Tibial nerve (tissue), 4 donors: ENCODE data around the gene WASF2. TPM values are rescaled to one million over a fixed set of nuclear protein-coding genes. Genes with fewer than 3 reads are reported as not detected.

Experiments used
- DNase-seq, 2 donors: peaks; one replicate each; pipeline ENCODE4 v3.0.0-alpha.2; 2019; ENCODE audit warnings: low spot score in 2 of 2
- H3K27ac ChIP-seq, 4 donors: fragments of 200-600 bp; sonication (generic) in 3 of 4; one replicate each; pipeline ENCODE4 v1.5.1; 2017 to 2019; ENCODE audit warnings: mild to moderate bottlenecking in 1 of 4
- H3K27me3 ChIP-seq, 2 donors: fragments of 200-600 bp; sonication (generic) in 1 of 2; one replicate each; pipeline versions ENCODE4 v1.5.1 to v1.6.0; 2017 to 2019
- H3K36me3 ChIP-seq, 3 donors: fragments of 200-600 bp; sonication (generic); one replicate each; pipeline ENCODE4 v1.5.1; 2018 to 2019
- H3K4me1 ChIP-seq, 4 donors: fragments of 200-600 bp; sonication (generic) in 3 of 4; one replicate each; pipeline ENCODE4 v1.5.1; 2017 to 2019
- H3K4me3 ChIP-seq, 4 donors: fragments of 200-600 bp; sonication (generic) in 3 of 4; one replicate each; pipeline ENCODE4 v1.5.1; 2017 to 2019; ENCODE audit warnings: mild to moderate bottlenecking in 1 of 4, moderate library complexity in 1 of 4
- H3K9me3 ChIP-seq, 4 donors: fragments of 200-600 bp; sonication (generic) in 3 of 4; one replicate each; pipeline ENCODE4 v1.5.1; 2017 to 2019
- EP300 ChIP-seq, 2 donors: sonication (generic); formaldehyde crosslinking; IDR thresholded peaks; one replicate each; pipeline ENCODE4 v1.6.1; 2017; ENCODE audit warnings: antibody characterized with exemption in 2 of 2, mild to moderate bottlenecking in 1 of 2
- POLR2A ChIP-seq, 2 donors: fragments of 450-650 bp; IDR thresholded peaks; one replicate each; pipeline ENCODE4 v1.6.1; 2017; ENCODE audit warnings: antibody characterized with exemption in 2 of 2, mild to moderate bottlenecking in 2 of 2, moderate library complexity in 2 of 2
- WGBS, 2 donors: methylation state at CpG; one replicate each; pipeline ENCODE4 v1.1.5; 2018; 5-methylcytosine and 5-hydroxymethylcytosine counted together
- total RNA-seq, 4 donors: library from RNA; depleted of rRNA; stranded (reverse); fragments of >200 nt; gene quantifications; one replicate each; pipeline ENCODE4 v1.1.0, GENCODE V29; 2016
- TF ChIP-seq, protein P1 (sequence below), 5 experiments: fragments of 200-600 bp in 3 of 5; fragments of 450-650 bp in 2 of 5; sonication (generic) in 3 of 5; IDR thresholded peaks; one replicate each; pipeline ENCODE4 v1.5.1; 2016 to 2019; ENCODE audit warnings: antibody characterized with exemption in 5 of 5, mild to moderate bottlenecking in 3 of 5, moderate library complexity in 2 of 5

The WASF2 gene
- total RNA-seq, 4 donors from 2014 or later: 74.9 to 95.9 (median 83.4) TPM

GRCh38 chr1:27381969-27382762 is 107.8 kb downstream of the WASF2 start:
- WGBS, 2 donors: 77 to 85% methylated on average over 17 to 18 of the region's 18 CpGs
- Histone ChIP-seq H3K27ac (no peak overlapping the region), H3K4me1 (peaks cover 0 to 25% (median 9%) of the 10 kb centered on the region in 4 donors), H3K4me3 (no peak overlapping the region), H3K9me3 (no peaks in the 10 kb centered on the region), H3K27me3 (peaks cover 0 to 6% of the 10 kb centered on the region in 2 donors), H3K36me3 (no peaks in the 10 kb centered on the region)
- TF ChIP-seq, protein P1, sequence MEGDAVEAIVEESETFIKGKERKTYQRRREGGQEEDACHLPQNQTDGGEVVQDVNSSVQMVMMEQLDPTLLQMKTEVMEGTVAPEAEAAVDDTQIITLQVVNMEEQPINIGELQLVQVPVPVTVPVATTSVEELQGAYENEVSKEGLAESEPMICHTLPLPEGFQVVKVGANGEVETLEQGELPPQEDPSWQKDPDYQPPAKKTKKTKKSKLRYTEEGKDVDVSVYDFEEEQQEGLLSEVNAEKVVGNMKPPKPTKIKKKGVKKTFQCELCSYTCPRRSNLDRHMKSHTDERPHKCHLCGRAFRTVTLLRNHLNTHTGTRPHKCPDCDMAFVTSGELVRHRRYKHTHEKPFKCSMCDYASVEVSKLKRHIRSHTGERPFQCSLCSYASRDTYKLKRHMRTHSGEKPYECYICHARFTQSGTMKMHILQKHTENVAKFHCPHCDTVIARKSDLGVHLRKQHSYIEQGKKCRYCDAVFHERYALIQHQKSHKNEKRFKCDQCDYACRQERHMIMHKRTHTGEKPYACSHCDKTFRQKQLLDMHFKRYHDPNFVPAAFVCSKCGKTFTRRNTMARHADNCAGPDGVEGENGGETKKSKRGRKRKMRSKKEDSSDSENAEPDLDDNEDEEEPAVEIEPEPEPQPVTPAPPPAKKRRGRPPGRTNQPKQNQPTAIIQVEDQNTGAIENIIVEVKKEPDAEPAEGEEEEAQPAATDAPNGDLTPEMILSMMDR (IDR thresholded peaks at IDR 0.05): no peak
- TF ChIP-seq EP300 (IDR thresholded peaks at IDR 0.05) (no peak), POLR2A (IDR thresholded peaks at IDR 0.05) (no peak)
- DNase-seq: no peak

- no peak for DNase-seq
- Histone ChIP-seq H3K9me3 (no peaks in the 10 kb centered on the region), H3K27me3 (peaks cover 0 to 6% of the 10 kb centered on the region in 2 donors), H3K36me3 (no peaks in the 10 kb centered on the region), H3K27ac (peak overlapping the region in 1 of 4 donors; percentile 29), H3K4me1 (peaks cover 0 to 25% (median 9%) of the 10 kb centered on the region in 4 donors), H3K4me3 (no peak overlapping the region)
- TF ChIP-seq POLR2A (IDR thresholded peaks at IDR 0.05): no peak
- TF ChIP-seq EP300 (IDR thresholded peaks at IDR 0.05): no peak
- TF ChIP-seq, protein P1 (IDR thresholded peaks at IDR 0.05): no peak
- WGBS, 2 donors: 55 to 61% methylated on average over 12 of the region's 12 CpGs
These were observed 108.9 kb downstream of the WASF2 start for GRCh38 chr1:27380766-27381733.

GRCh38 chr1:27380224-27380623 is 109.7 kb downstream of the WASF2 start:
- Histone ChIP-seq H3K9me3 (no peaks in the 10 kb centered on the region), H3K27ac (peak overlapping the region in 1 of 4 donors; percentile 29), H3K36me3 (no peaks in the 10 kb centered on the region), H3K4me1 (peaks cover 0 to 25% (median 9%) of the 10 kb centered on the region in 4 donors), H3K27me3 (peaks cover 0 to 6% of the 10 kb centered on the region in 2 donors), H3K4me3 (no peak overlapping the region)
- no peak for DNase-seq
- TF ChIP-seq POLR2A (IDR thresholded peaks at IDR 0.05) (no peak), EP300 (IDR thresholded peaks at IDR 0.05) (no peak)
- TF ChIP-seq, protein P1 (IDR thresholded peaks at IDR 0.05): no peak
- WGBS, 2 donors: 71 to 85% methylated on average over 4 of the region's 4 CpGs

DNA sequence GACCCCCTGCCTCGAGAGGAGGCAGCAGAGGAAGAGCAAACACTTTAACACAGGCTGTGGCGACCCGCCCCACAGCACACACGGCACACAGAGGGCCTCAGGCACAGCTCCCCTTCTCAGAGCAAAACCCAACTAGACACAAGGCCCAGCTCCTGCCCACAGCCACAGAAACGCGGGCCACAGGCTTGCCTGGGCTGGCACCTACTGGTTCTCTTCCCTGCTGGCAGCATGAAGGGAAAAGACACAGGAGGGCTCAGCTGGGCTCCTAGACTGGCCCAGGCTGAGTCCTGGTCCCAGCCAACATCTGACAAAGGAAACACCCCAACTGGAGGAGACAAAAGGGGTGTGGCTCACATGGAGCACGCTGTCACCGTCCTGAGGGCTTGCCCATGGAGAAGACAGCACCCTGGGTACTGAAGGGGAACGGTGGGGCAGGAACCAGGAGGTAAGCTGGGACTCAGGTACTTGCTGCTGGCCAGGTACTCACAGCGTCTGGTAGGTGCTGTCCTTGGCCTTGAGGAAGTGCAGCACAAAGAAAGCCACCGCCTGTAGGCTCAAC is 110.3 kb downstream of the WASF2 start:
- Histone ChIP-seq H3K4me1 (peaks cover 0 to 25% (median 9%) of the 10 kb centered on the region in 4 donors), H3K9me3 (no peaks in the 10 kb centered on the region), H3K4me3 (no peak overlapping the region), H3K36me3 (no peaks in the 10 kb centered on the region), H3K27me3 (peaks cover 0 to 6% of the 10 kb centered on the region in 2 donors), H3K27ac (peak overlapping the region in 1 of 4 donors; percentile 29)
- WGBS, 2 donors: 80 to 87% methylated on average over 11 of the region's 11 CpGs
- no peak for DNase-seq
- no peak for TF ChIP-seq EP300 (IDR thresholded peaks at IDR 0.05)
- TF ChIP-seq POLR2A (IDR thresholded peaks at IDR 0.05): no peak
- TF ChIP-seq, protein P1 (IDR thresholded peaks at IDR 0.05): no peak
